Renal pelvis (tissue), 4 donors: ENCODE data around the gene KCNG1. TPM values are rescaled to one million over a fixed set of nuclear protein-coding genes. Genes with fewer than 3 reads are reported as not detected.

Experiments used
- DNase-seq: peaks from one replicate; pipeline ENCODE4 v3.0.0-alpha.2; 2013
- polyA plus RNA-seq, 3 donors: library from polyadenylated mRNA; unstranded; fragments of 120-200 nt; gene quantifications; one replicate each; pipeline ENCODE4 v1.2.1, GENCODE V29; 2013; ENCODE audit not compliant: insufficient read length in 3 of 3

KCNG1 gene
- polyA plus RNA-seq, 3 donors, result 5.7 to 8.2 (median 7.6) TPM

- peak; percentile 66 for DNase-seq
Observed at GRCh38 chr20:51014797-51015722, 7.8 kb downstream of the KCNG1 start.

DNA sequence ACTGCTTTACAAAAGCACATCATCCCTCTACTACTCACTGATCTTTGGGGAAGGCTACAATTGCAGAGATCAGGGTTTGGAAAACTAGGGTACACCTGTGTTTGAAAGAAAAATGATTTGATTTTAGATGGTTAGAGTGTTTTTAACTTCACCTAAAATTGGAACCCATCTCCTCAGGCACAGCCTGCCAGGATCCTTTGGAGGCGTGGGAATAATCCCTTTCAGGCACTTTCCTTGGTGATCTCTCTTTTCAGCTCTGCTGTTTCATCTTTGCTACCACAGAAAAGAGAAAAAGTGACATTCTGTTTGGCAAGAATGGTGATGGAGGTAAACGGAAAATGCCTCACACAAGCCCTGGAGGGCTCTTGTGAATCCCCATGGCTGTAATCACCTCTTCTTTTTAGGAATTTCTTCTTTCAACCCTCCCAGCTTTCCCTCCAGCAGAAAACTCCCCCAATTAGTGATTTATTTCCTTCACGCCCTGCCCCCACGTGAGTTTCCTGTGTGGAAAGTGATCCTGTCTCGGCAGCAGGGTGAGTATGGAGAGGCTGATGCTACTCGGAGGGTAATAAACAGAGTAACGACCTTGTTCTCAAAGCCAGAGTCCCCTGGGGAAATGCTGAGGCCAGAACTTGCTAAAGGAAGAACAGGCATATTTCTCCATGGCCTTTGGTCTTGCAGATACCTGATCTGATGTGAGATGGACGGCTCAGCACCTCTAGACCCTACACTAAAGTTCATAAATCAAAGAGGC, 9.2 kb downstream of the KCNG1 start:
- DNase-seq, result peak; percentile 39

DNA sequence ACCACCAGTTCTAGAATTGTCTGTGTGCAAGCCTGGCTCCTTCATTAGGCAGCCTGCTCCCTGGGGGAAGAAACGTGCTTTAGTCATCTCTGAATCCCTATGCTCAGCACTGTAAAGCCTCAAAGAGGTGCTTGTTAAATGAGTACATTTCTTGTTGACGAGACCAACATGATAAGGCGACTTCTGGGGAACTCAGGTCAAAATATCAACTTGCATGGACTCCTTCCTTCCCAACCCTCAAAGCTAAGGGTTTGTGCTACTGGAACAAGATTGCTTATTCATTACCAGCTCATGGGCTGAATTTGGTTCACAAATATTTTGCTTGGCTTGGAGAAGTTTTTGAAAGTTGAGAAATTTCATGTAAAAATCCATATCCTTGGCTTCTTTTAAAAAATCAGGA, 10.6 kb downstream of the KCNG1 start:
- no peak for DNase-seq

DNA sequence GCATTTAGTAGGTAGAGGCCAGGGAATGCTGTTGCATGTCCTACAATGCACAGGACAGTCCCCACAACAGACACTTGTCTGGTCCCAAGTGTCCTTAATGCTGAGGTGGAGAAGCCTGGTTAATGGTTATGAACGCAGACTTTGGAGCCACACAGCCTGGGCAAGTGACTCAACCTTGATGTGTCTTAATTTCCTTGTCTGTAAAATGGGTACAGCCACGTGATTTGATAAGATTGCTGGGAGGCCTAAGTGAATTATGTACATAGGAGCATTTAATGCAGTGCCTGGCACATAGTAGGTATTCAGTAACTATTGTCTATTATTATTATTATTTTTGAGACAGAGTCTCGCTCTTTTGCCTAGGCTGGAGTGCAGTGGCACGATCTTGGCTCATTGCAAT, 11.4 kb downstream of the KCNG1 start:
- no peak for DNase-seq

DNA sequence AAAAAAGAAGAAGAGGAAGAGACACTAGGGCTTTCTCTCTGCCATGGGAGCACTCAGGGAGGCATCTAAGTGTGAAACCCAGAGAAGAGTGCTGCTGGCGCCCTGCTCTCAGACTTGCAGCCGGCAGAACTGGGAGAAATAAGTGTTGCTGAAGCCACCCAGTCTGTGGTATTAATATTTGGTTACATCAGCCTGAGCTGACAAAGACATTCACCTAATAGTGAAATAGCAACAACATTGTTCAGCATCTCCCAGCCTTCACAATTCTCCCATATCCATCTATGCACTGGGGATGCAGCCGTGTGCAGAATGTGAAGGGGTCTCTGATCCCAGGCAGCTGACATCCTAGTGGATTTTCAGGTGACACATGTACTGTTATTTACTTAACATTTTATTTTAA, 12.0 kb downstream of the KCNG1 start:
- DNase-seq, result no peak

GRCh38 chr20:51010043-51010365, 12.9 kb downstream of the KCNG1 start:
- DNase-seq, result no peak

DNA sequence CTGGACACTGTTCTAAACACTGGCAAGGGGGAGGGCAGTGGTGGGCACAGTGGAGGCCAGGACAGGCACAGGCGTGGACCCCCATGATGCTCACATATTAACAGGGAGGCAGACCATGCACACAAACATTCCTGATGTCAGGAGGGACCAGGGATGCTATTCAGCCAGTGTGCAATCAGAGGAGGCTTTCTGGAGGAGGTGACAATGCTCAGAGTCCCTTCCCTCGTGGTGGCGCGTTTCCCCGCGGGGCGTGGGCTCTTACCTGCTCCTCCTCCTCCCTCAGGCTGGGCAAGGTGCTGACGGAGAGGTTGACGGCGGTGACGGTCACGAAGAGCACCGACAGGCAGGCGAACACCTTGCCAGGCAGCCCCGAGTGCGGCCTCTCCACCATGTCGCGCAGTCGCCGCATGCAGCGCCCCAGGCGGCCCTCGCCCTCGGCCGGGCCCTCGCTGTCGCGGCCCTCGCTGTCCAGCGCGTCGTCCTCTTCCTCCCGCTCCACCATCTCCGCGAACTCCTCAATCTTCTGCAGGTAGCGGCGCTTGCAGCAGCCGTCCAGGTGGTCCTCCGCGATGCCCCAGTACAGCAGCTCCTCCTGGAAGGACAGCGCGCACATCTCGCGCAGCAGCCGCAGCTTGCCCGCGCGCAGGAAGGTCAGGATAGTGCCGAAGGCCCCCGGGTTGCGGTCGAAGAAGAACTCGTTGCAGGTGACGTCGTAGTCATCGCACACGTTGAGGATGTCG, 13.4 kb downstream of the KCNG1 start:
- no peak for DNase-seq

DNA sequence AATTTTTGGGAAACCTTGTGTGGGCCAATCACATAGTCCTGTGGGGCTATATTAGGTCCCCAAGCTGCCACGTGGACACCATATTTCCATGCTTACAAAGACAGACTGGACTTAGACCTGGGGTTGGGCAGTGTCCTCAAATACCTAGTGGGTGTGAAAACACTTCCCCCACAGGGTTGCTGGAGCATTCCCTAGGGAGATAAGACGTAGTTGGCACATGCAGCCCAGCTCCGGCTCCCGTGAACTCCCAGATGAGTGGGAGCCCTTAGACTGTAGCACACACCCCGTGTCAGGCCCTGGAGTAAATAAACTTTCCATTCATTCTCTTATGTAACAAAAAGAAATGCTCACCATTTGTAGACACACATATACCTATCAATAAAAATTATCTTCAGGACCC, 14.2 kb downstream of the KCNG1 start:
- no peak for DNase-seq

DNA sequence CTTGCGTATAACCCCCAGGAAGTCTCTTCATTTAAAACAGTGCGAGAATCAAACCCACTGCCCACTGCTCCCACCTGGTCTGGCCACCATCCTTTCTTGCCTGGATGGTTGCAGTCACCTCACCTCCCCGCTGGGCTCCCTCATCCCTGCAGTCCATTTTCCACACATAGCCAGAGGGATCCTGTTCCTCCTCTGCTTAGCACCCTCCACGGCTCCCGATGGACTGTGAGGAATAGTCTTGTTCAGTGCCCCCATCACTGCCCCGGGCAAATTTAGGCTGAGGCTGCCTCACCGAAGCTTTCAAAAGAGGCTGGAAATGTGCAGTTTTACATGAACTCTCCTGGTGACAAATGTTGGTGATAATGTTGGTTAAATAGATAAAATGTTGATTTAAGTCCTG, 17.7 kb downstream of the KCNG1 start:
- no peak for DNase-seq

DNA sequence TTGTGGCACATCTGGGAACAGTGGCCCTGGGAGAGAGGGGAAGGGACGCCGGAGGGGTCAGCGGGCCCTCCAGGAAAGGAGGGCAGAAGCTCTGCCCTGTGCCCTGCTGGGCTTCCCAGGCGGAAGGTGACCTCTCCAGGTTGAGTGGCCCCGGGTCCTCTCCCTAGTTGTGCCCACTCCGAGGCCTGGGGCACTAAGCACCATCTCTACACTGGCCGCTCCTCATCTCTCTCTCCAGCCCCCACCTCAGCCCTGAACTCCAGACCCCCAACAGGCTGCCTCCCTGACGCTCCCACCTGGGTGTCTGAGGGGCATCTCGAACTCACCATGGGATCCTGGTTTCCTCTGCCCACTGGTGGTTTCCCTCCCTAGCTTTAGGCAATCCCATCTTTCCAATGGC, 18.1 kb downstream of the KCNG1 start:
- no peak for DNase-seq

DNA sequence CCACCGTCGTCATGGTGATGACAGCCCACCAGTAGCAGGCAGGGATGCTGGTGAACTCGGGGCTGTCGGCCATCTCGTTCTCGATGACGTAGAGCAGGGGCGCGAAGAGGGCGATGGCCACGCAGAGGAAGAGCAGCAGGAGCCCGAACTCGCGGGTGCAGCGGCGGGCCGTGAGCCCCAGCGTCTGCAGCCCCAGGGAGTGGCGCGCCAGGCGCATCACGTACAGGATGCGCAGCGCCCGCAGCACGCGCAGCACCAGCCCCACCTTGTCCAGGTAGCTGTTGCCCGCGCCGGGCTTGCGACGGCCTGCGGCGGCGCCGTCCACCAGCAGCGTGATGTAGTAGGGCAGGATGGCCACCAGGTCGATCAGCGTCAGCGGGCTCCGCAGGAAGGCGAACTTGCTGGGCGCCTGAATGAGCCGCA, 18.6 kb downstream of the KCNG1 start:
- no peak for DNase-seq

DNA sequence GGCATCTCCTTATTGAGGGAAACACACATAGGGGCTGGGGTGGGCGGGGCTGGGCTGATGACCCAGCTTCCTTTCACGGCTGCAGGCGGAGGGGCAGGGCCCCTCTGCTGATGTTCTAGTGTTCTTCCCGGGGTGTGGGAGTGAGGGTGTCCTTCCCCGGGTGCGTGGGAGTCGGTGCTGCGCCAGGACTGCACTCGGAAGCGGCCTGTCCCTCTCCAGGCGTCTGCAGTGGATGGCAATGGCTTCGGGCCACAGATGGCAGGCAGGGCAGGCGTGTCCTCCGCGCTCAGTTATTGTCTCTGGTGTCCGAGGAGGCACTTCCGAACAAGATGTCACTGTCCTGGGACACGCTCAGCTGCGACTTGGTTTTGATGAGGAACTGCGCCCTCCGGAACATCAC, 19.2 kb downstream of the KCNG1 start:
- DNase-seq, result peak; percentile 54

DNA sequence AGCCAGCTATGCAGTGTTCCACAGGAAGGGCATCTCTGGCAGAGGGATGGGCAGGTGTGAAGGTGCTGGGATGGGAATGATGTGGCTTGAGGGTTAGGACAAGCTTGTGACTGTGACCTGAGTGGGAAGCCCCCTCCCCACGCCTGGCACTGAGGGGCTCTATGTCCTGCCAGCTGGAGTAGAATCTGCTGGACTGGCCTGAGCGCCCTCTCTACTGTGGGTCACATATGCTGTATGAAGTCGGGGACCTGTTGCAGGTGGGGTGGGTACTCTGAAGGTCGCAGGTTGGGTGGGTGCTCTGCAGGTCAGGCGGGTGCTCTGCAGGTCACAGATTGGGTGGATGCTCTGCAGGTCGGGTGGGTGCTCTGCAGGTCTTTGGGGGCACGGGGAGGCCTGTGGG, 20.3 kb downstream of the KCNG1 start:
- DNase-seq, result no peak

GRCh38 chr20:51001430-51002265, 21.3 kb downstream of the KCNG1 start:
- DNase-seq, result no peak

DNA sequence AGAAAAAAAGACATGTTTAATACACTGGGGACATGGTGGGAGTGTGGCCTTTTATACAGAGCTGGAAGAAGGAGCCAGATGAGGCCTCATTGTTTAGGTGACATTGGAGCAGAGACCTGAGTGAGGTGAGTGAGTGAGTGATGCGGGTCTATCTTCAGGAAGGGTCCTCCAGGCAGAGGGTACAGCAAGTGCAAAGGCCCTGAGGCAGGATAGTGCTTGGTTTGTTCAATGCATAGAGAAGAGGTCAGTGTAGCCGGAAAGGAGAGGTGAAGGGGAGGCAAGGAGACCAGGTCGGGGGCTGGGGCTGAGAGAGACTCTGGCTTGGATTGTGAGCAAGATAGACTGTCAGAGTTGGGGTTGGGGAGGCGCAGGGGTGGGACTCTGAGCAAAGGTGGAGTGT, 23.6 kb downstream of the KCNG1 start:
- no peak for DNase-seq

GRCh38 chr20:50996901-50997865, 25.7 kb downstream of the KCNG1 start:
- DNase-seq, result peak; percentile 40

DNA sequence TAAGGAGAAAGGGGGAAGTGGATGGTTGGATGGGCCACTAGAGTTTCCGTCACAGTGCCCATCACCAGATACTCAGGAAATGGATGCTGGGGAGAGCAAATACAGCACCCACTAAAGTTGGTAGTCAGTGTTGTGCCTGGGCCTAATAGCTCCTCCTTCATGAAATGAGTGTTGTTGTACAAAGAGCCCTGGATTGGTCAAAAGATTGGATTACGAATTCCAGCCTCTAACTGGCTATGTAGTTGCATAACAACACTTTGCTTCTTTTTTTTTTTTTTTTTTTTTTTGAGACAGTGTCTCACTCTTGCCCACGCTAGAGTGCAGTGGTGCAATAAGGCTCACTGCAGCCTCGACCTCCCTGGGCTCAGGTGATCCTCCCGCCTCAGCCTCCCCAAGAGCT, 27.4 kb downstream of the KCNG1 start:
- DNase-seq, result no peak

GRCh38 chr20:50993876-50994275, 29.0 kb downstream of the KCNG1 start:
- DNase-seq, result no peak

GRCh38 chr20:50992733-50993457, 30.0 kb downstream of the KCNG1 start:
- DNase-seq, result peak; percentile 33

DNA sequence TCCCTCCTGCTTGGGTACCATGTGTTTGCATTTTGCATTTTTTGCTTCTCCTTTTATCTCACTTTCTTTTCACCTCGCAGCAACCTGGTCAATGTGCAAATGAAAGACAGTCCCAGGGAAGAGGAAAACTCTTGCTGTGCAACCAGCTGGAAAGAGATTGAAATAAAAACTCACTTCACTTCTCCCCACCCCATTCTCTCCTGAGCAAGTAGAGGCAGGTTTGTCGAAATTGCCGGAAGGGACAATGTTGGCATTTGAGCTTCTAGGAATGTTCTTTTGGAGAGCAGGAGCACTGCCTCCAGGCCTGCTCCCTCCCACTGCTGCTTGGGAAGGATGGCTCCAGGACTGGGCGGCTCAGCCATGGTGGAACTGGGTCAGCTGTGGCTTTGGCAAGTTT, 30.6 kb downstream of the KCNG1 start:
- no peak for DNase-seq
